Measurements from ENCODE around the gene RTTN. TPM values are rescaled to one million over a fixed set of nuclear protein-coding genes. Genes with fewer than 3 reads are reported as not detected.

RTTN gene
- total and polyA plus RNA-seq, 2 donors from 2014 or later, result 6.3 to 12.3 TPM

DNA sequence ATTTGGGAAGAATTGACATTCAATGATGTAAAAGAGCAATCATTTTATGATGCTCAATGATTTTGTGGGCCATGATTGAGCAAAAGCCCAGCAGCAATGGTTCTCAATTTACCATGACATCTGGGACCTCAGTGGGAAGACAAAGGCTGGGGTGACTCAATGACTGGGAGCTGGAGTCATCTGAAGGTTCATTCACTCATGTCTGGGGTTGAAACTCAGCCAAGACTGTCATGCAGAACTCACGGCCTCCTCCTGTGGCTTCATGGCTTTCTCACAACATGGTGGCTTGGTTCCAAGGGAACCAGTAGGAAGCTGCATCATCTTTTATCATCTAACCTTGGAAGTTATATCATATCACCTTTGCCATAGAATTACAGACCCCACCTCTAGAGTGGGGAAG is 212.7 kb downstream of the RTTN start:
- Histone ChIP-seq H3K36me3 (ENCODE audit: control insufficient read depth in 2 of 3, insufficient read depth in 3 of 3, low read length in 3 of 3) (peaks cover 0 to 2% (median 0%) of the 10 kb centered on the region in 3 donors), H3K4me3 (ENCODE audit: low read length in 3 of 3) (no peak overlapping the region), H3K9me3 (ENCODE audit: control insufficient read depth in 2 of 3, insufficient read depth in 1 of 3, low read length in 3 of 3) (no peaks in the 10 kb centered on the region), H3K27me3 (ENCODE audit: control insufficient read depth, insufficient read depth, low read length) (no peaks in the 10 kb centered on the region), H3K4me1 (ENCODE audit: control insufficient read depth in 2 of 3, insufficient read depth in 2 of 3, low read depth in 1 of 3, low read length in 3 of 3) (no peaks in the 10 kb centered on the region), H3K9ac (ENCODE audit: low read length in 3 of 3) (no peak overlapping the region), H3K27ac (ENCODE audit: low read depth in 2 of 2, low read length in 2 of 2) (no peak overlapping the region)
- no peak for FAIRE-seq
- TF ChIP-seq, protein P1, sequence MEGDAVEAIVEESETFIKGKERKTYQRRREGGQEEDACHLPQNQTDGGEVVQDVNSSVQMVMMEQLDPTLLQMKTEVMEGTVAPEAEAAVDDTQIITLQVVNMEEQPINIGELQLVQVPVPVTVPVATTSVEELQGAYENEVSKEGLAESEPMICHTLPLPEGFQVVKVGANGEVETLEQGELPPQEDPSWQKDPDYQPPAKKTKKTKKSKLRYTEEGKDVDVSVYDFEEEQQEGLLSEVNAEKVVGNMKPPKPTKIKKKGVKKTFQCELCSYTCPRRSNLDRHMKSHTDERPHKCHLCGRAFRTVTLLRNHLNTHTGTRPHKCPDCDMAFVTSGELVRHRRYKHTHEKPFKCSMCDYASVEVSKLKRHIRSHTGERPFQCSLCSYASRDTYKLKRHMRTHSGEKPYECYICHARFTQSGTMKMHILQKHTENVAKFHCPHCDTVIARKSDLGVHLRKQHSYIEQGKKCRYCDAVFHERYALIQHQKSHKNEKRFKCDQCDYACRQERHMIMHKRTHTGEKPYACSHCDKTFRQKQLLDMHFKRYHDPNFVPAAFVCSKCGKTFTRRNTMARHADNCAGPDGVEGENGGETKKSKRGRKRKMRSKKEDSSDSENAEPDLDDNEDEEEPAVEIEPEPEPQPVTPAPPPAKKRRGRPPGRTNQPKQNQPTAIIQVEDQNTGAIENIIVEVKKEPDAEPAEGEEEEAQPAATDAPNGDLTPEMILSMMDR (IDR thresholded peaks at IDR 0.05; ENCODE audit: borderline replicate concordance, extremely low read depth, insufficient read depth), result no peak
- DNase-seq, result no peak
- intact Hi-C loops (cut with DNase I), result no loop called here

DNA sequence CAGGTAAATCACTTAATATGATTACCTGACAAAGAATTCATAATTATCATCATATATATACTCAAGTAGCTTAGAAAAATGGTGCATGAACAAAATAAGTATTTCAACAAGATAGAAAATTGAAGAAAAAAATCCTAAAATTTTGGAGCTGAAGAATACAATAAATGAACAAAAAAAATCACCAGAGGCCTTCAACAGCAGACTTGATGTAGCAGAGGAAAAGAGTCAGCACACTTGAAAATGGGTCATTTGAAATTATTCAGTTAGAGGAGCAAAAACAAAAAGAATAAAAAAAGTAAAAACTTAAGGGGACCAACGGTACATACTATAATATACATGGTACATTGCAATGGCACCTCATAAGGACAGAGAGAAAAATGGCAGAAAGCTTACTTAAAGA is 217.6 kb downstream of the RTTN start:
- intact Hi-C loops (cut with DNase I), result no loop called here
- no peak for FAIRE-seq

DNA sequence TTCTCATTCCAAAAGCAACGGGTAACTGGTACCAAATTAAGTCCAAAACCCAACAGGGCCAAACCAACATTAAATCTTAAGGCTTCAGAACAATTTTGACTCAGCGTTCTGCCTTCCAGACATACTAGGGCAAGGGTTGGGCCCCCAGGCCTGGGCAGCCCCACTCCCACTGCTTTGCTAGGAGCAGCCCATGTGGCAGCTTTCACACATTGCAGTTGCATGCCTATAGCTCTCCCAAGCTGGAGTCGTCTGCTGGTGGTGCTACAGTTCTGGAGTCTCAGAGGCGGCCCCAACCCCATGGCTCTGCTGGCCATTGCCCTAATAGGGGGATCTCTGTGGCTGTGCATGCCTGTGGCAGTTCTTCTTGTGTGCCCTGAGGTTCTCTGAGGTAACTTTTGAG is 220.2 kb downstream of the RTTN start:
- Histone ChIP-seq H3K36me3 (ENCODE audit: control insufficient read depth in 2 of 3, insufficient read depth in 3 of 3, low read length in 3 of 3) (no peaks in the 10 kb centered on the region), H3K4me1 (ENCODE audit: control insufficient read depth in 2 of 3, insufficient read depth in 2 of 3, low read depth in 1 of 3, low read length in 3 of 3) (no peaks in the 10 kb centered on the region), H3K9ac (ENCODE audit: low read length in 3 of 3) (no peak overlapping the region), H3K27ac (ENCODE audit: low read depth in 2 of 2, low read length in 2 of 2) (no peak overlapping the region), H3K27me3 (ENCODE audit: control insufficient read depth, insufficient read depth, low read length) (no peaks in the 10 kb centered on the region), H3K9me3 (ENCODE audit: control insufficient read depth in 2 of 3, insufficient read depth in 1 of 3, low read length in 3 of 3) (no peaks in the 10 kb centered on the region), H3K4me3 (ENCODE audit: low read length in 3 of 3) (no peak overlapping the region)
- no peak for FAIRE-seq
- DNase-seq, result no peak
- intact Hi-C loops (cut with DNase I), result no loop called here
- TF ChIP-seq, protein P1 (IDR thresholded peaks at IDR 0.05; ENCODE audit: borderline replicate concordance, extremely low read depth, insufficient read depth), result no peak

More for the DNA sequence above, 217.6 kb downstream of the RTTN start:
- Histone ChIP-seq H3K4me3 (ENCODE audit: low read length in 3 of 3) (no peak overlapping the region), H3K4me1 (ENCODE audit: control insufficient read depth in 2 of 3, insufficient read depth in 2 of 3, low read depth in 1 of 3, low read length in 3 of 3) (no peaks in the 10 kb centered on the region), H3K9ac (ENCODE audit: low read length in 3 of 3) (no peak overlapping the region), H3K9me3 (ENCODE audit: control insufficient read depth in 2 of 3, insufficient read depth in 1 of 3, low read length in 3 of 3) (no peaks in the 10 kb centered on the region), H3K27ac (ENCODE audit: low read depth in 2 of 2, low read length in 2 of 2) (no peak overlapping the region), H3K27me3 (ENCODE audit: control insufficient read depth, insufficient read depth, low read length) (no peaks in the 10 kb centered on the region), H3K36me3 (ENCODE audit: control insufficient read depth in 2 of 3, insufficient read depth in 3 of 3, low read length in 3 of 3) (peaks cover 0 to 1% (median 0%) of the 10 kb centered on the region in 3 donors)
- no peak for DNase-seq
- TF ChIP-seq, protein P1 (IDR thresholded peaks at IDR 0.05; ENCODE audit: borderline replicate concordance, extremely low read depth, insufficient read depth), result no peak

DNA sequence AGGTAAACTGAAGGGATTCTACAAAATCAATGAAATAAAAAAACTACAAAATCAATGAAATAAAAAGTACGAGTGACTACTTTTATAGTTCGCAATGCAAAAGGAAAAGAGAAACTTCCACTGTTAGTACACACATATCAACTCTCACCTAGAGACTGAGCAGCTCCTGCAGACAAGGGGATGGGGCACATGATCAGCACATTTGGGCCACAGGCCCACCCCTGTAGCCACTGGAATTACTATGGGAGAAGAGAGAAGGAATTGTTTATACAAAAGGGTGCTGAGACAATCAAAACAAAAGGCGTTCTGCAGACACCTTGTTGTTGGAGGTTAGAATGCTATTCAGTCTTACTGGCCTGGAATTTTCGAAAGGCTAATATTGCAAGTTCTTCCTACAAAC is 223.1 kb downstream of the RTTN start:
- no peak for FAIRE-seq
- Histone ChIP-seq H3K4me1 (ENCODE audit: control insufficient read depth in 2 of 3, insufficient read depth in 2 of 3, low read depth in 1 of 3, low read length in 3 of 3) (no peaks in the 10 kb centered on the region), H3K4me3 (ENCODE audit: low read length in 3 of 3) (no peak overlapping the region), H3K27me3 (ENCODE audit: control insufficient read depth, insufficient read depth, low read length) (no peaks in the 10 kb centered on the region), H3K9ac (ENCODE audit: low read length in 3 of 3) (no peak overlapping the region), H3K27ac (ENCODE audit: low read depth in 2 of 2, low read length in 2 of 2) (no peak overlapping the region), H3K9me3 (ENCODE audit: control insufficient read depth in 2 of 3, insufficient read depth in 1 of 3, low read length in 3 of 3) (peaks cover 0 to 6% (median 0%) of the 10 kb centered on the region in 3 donors), H3K36me3 (ENCODE audit: control insufficient read depth in 2 of 3, insufficient read depth in 3 of 3, low read length in 3 of 3) (no peaks in the 10 kb centered on the region)
- TF ChIP-seq, protein P1 (IDR thresholded peaks at IDR 0.05; ENCODE audit: borderline replicate concordance, extremely low read depth, insufficient read depth), result no peak
- DNase-seq, result no peak
- intact Hi-C loops (cut with DNase I), result no loop called here

Data from kidney (tissue), 14 donors.